Duodenal mucosa (tissue), 2 donors: Measurements from ENCODE around the gene BPIFB2.

Source experiments
- H3K27ac ChIP-seq: one replicate; pipeline ENCODE4 v1.7.0; 2013; ENCODE audit warnings: low read depth, low read length
- H3K27me3 ChIP-seq, 2 donors: one replicate each; pipeline ENCODE4 v1.7.0; 2013; ENCODE audit warnings: low read length in 2 of 2, control low read depth in 1 of 2; ENCODE audit not compliant: insufficient read depth in 2 of 2, control insufficient read depth in 1 of 2
- H3K36me3 ChIP-seq, 2 donors: one replicate each; pipeline ENCODE4 v1.7.0; 2013; ENCODE audit warnings: low read length in 2 of 2, control low read depth in 1 of 2; ENCODE audit not compliant: insufficient read depth in 2 of 2, control insufficient read depth in 1 of 2
- H3K4me1 ChIP-seq, 2 donors: one replicate each; pipeline ENCODE4 v1.7.0; 2013; ENCODE audit warnings: low read length in 2 of 2, control low read depth in 1 of 2; ENCODE audit not compliant: insufficient read depth in 2 of 2, control insufficient read depth in 1 of 2
- H3K4me3 ChIP-seq, 2 donors: one replicate each; pipeline ENCODE4 v1.7.0; 2013; ENCODE audit warnings: low read length in 2 of 2, low read depth in 1 of 2
- H3K9ac ChIP-seq, 2 donors: one replicate each; pipeline ENCODE4 v1.7.0; 2013; ENCODE audit warnings: low read length in 2 of 2, low read depth in 1 of 2
- H3K9me3 ChIP-seq, 2 donors: one replicate each; pipeline ENCODE4 v1.7.0; 2013; ENCODE audit warnings: low read length in 2 of 2, control low read depth in 1 of 2; ENCODE audit not compliant: control insufficient read depth in 1 of 2

Gene BPIFB2

DNA sequence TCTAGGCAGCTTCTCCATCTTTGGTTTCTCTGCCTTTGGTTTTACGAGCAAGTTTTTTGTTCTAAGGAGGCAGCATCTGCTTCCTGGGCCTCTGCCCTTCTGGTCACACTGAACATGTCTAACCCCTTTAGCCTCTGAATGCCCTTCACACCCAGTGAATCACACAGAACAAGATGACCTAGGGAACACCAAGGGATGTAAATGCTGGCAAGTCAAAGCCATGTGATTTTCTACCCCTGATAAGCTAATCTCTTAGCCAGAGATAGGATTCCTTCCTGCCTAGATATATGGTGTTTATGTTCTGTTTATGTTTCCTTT is 16.7 kb downstream of the BPIFB2 start:
- no peaks in the 10 kb centered on the region for H3K4me1 ChIP-seq
- H3K36me3 ChIP-seq, result no peaks in the 10 kb centered on the region
- no peaks in the 10 kb centered on the region for H3K27me3 ChIP-seq
- no peak overlapping the region for H3K4me3 ChIP-seq
- no peaks in the 10 kb centered on the region for H3K9me3 ChIP-seq
- H3K27ac ChIP-seq, result no peak overlapping the region
- H3K9ac ChIP-seq, result no peak overlapping the region

DNA sequence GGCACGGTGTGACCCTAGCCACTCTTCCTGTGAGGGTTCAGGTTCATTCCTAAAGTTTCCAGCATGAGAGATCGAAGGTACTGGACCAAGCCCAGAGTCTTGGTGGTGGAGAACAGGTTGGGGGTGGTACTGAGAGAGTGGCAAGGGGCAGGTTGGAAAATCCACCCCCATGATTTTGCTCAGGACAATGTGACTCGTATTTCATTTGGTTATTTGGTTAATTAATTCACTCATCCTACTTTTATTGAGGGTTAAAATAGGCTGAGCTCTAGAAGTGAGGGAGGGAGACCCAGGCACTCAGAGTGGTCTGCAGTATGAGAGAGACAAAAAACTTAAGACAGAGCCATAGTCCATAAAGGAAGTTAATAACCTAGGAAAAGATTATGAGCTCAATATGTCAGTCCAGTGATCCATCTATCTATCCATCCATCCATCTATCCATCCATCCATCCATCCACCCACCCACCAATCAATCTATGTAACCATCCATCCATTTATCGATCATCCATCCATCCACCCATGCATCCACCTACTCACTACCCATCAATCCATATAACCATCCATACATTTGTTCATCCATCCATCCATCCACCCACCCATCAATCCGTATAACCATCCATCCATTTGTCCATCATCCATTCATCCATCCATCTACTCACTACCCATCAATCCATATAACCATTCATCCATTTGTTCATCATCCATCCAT is 17.3 kb downstream of the BPIFB2 start:
- H3K27me3 ChIP-seq, result no peaks in the 10 kb centered on the region
- no peaks in the 10 kb centered on the region for H3K4me1 ChIP-seq
- H3K9me3 ChIP-seq, result no peaks in the 10 kb centered on the region
- H3K36me3 ChIP-seq, result no peaks in the 10 kb centered on the region
- no peak overlapping the region for H3K4me3 ChIP-seq
- H3K27ac ChIP-seq, result no peak overlapping the region
- H3K9ac ChIP-seq, result no peak overlapping the region

DNA sequence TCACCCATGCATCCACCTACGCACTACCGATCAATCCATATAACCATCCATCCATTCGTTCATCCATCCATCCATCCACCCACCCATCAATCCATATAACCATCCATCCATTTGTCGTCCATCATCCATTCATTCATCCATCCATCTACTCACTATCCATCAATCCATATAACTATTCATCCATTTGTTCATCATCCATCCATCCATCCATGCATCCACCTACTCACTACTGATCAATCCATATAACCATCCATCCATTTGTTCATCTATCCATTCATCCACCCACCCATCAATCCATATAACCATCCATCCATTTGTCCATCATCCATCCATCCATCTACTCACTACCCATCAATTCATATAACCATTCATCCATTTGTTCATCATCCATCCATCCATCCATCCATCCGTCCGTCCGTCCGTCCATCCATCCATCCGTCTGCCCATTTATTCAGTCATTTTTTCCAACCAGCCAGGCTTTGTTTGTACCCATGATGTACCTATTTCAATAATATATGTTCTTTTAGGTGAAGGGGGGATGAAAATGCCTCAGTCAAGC is 17.9 kb downstream of the BPIFB2 start:
- H3K4me3 ChIP-seq, result no peak overlapping the region
- no peak overlapping the region for H3K9ac ChIP-seq
- no peak overlapping the region for H3K27ac ChIP-seq
- H3K9me3 ChIP-seq, result no peaks in the 10 kb centered on the region
- no peaks in the 10 kb centered on the region for H3K36me3 ChIP-seq
- no peaks in the 10 kb centered on the region for H3K4me1 ChIP-seq
- no peaks in the 10 kb centered on the region for H3K27me3 ChIP-seq

DNA sequence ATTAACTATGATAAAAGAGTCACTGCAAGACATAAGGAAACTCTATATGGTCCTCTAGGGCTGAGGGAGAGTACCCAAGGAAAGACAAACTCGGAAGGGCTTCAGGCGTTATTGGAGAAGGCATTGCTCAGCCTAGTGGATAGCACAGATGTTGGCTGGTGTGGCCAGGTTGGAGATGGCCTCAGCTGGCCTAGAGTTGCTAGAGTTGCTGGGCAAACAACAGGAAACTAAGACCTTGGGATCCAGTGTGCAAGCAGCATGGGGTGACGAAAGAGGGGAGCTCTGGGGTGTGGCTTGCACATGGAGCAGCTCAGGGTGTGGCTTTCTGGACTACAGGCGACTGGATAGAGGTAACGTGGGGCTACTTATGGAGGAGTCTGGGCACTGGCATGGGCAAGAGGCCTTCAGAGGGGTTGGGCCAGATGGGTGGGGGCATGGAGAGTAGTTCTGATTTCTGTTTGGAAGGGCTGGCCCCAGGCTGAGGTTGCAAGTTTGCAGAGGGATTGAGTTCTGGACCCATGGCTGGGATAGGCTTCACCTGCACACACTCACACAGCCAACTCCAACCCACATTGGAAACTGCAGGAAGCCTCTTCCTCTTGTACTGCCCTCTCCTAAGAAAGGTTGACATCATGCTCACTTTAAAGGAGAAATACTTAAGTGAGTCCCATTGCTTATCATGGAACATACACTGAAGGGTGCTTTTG is 18.7 kb downstream of the BPIFB2 start:
- Histone ChIP-seq H3K4me1 (no peaks in the 10 kb centered on the region), H3K27ac (no peak overlapping the region), H3K9ac (no peak overlapping the region), H3K36me3 (no peaks in the 10 kb centered on the region), H3K9me3 (no peaks in the 10 kb centered on the region), H3K4me3 (no peak overlapping the region), H3K27me3 (no peaks in the 10 kb centered on the region)

DNA sequence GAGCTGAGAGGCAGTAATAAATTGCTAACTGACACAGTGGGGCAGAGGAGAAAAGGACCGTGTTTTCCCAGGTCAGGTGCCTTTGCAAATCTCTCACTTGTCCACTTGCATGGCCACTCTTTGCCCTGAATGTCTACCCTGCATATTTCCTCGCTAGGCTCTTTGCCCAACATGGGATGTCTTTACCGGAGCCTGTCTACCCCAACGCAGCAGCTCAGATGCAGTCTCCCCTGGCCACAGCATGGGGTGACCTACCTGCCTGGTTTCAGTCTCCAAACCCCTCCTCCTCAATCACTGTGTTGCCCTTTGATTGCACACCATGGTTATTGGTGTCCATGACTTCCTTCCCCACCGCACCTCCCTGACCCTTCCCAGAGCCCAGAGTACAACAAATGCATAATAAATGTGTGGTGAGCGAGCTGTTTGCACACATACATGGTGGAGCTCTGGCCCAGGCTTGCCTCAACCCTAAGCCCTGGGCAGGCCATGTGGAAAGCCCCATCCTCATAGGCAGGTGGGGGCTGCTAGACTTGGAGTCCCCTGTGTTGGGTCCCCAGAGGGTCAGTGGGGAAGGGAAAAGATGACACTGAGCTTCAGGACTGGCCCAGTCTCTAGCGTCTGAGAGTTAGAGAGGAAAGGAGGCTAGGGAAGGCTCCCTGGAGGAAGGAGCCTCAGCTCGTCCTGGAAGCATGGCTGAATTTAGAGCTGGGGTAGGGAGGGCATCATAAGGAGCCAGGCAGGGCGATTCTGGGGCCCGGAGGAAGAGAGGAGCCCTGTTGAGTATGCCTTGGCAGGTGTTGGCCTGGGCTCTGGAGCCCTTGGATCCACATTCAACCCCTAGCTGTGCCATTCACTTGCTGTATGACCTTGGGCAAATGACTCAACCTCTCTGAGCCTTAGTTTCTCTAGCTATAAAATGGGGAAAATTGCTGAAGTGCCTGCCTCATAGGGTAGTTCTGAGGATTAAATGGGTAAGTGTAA is 19.6 kb downstream of the BPIFB2 start:
- no peaks in the 10 kb centered on the region for H3K27me3 ChIP-seq
- no peak overlapping the region for H3K4me3 ChIP-seq
- H3K36me3 ChIP-seq, result no peaks in the 10 kb centered on the region
- H3K27ac ChIP-seq, result no peak overlapping the region
- no peaks in the 10 kb centered on the region for H3K4me1 ChIP-seq
- no peaks in the 10 kb centered on the region for H3K9me3 ChIP-seq
- H3K9ac ChIP-seq, result no peak overlapping the region

DNA sequence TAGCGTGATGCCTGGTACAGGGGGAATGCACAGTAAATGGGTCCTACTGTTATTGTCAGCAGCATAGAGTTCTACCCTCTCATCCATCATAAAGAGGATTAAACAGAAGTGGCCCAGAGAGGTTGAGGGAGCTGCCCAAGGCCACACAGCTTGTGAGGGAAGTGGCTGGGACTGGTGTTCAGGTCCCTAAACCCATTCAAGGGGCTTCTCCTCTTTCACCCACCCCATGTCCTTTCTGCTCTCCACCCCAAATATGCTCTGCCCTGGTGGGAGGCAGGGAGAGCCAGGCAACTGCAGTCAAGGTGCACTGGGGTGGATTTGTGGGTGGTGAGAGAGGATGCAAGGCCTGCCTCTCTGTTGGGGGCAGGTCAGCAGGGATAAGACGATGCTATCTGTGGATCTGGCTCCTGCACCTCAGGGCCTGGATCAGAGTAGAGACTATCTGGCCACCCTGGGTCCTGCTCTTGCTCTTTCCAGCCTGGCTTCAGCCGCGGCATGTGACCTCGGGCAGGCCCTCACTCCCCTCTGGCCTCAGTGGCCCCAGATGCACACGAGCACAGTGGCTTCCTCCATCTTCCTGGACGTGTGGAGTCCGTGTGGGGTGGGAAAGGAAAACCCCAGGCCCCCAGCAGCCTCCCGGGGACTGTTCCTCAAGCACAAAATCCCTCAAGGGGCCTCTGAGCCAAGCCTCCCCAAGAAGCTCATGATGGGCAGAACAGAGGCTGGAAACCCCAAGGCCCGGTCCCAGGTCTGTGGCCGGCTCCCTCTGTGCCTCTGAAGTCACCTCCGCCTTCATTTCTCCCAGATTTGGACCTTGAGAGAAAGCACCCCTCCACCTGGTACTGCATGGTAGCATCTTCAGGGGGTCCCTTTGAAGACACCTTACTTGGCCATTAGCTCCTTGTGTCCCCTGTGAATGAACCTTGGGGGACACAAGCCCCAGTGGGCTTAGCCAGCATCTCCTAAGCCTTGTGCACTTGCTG is 20.6 kb downstream of the BPIFB2 start:
- no peaks in the 10 kb centered on the region for H3K27me3 ChIP-seq
- no peaks in the 10 kb centered on the region for H3K4me1 ChIP-seq
- H3K36me3 ChIP-seq, result no peaks in the 10 kb centered on the region
- no peak overlapping the region for H3K9ac ChIP-seq
- no peaks in the 10 kb centered on the region for H3K9me3 ChIP-seq
- H3K27ac ChIP-seq, result no peak overlapping the region
- no peak overlapping the region for H3K4me3 ChIP-seq

DNA sequence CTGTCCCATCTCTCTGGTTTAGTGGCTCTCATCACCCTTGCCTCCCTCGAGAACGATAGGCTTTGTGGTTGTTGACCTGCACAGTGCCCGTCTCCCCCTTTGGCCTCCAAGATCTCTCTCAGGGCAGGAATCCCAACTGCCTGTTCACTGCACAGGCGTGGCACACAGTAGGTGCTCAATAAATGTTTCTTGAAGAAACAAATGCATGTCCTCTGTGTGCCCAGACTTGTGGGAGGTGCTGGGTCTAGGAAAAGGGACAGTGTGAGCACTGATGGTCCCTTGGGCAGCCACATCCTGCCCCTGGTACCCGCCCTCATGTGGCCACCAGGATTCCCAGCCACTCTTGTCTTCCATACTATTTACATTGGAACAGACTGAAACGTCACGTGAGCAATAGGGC is 21.4 kb downstream of the BPIFB2 start:
- H3K9ac ChIP-seq, result no peak overlapping the region

DNA sequence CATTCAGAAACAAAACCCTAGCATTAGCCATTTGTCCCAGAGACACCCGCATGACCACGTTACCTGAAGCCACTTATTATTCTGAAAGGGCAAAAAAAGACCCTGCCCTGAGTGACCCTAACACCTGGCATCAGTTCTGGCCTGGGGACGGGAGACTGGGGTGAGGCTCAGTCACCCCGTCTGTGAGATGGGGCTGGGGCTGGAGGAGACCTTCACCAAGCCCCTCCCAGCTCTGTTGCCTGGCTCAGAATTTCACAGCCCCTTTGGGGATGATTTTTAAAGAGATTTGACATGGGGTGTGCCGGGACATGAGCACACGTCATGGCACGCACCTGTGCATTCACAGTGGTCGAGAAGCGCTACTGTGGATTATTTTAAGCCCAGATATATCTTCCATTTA is 22.6 kb downstream of the BPIFB2 start:
- Histone ChIP-seq H3K4me3 (no peak overlapping the region), H3K36me3 (no peaks in the 10 kb centered on the region), H3K9me3 (no peaks in the 10 kb centered on the region), H3K27me3 (no peaks in the 10 kb centered on the region), H3K9ac (no peak overlapping the region), H3K4me1 (no peaks in the 10 kb centered on the region), H3K27ac (no peak overlapping the region)

More for the DNA sequence above, 21.4 kb downstream of the BPIFB2 start:
- Histone ChIP-seq H3K27ac (no peak overlapping the region), H3K27me3 (no peaks in the 10 kb centered on the region), H3K4me1 (no peaks in the 10 kb centered on the region), H3K36me3 (no peaks in the 10 kb centered on the region), H3K4me3 (no peak overlapping the region), H3K9me3 (no peaks in the 10 kb centered on the region)

DNA sequence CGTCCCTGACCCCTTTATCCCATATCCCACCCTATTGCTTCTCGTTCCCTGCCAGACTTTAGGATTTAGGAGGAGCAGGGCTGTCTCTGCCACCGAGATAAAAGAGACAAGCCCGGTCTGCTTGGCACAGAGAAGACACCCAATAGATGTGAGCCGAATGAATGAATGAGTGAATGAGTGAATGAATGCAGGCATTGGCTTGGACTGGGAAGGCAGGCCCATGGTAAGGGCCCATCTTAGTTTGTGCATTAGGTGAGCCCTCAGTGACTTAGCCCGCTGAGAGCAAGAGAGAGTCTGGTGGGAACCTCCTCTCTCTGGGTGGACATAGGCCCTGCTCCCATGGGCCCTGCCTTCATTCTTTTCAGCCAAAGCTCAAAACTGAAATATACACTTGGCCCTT is 23.1 kb downstream of the BPIFB2 start:
- no peak overlapping the region for H3K27ac ChIP-seq
- no peaks in the 10 kb centered on the region for H3K9me3 ChIP-seq
- no peaks in the 10 kb centered on the region for H3K4me1 ChIP-seq
- no peaks in the 10 kb centered on the region for H3K36me3 ChIP-seq
- no peak overlapping the region for H3K9ac ChIP-seq
- H3K4me3 ChIP-seq, result no peak overlapping the region
- no peaks in the 10 kb centered on the region for H3K27me3 ChIP-seq
